ENCODE results near the gene LIX1.
"Not testable (repeated sequence)": the region's sequence is repeated elsewhere in the genome, so short reads cannot be mapped to it uniquely, and the experiment has no call there.

Gene LIX1

GRCh38 chr5:97084782-97085458 is 57.5 kb downstream of the LIX1 start:
- H3K27ac ChIP-seq (ENCODE audit: low read depth, low read length); H3K4me1 ChIP-seq (ENCODE audit: control insufficient read depth in 5 of 5, insufficient read depth in 5 of 5, low read length in 5 of 5): not testable (repeated sequence)

GRCh38 chr5:97078958-97079743 is 63.3 kb downstream of the LIX1 start:
- no peaks in the 10 kb centered on the region for H3K36me3 ChIP-seq (ENCODE audit: control insufficient read depth in 5 of 5, insufficient read depth in 5 of 5, low read length in 5 of 5)
- H3K27me3 ChIP-seq (ENCODE audit: control insufficient read depth in 5 of 5, insufficient read depth in 4 of 5, low read length in 5 of 5), result no peaks in the 10 kb centered on the region
- no peak overlapping the region for H3K27ac ChIP-seq (ENCODE audit: low read depth, low read length)
- no peaks in the 10 kb centered on the region for H3K4me1 ChIP-seq (ENCODE audit: control insufficient read depth in 5 of 5, insufficient read depth in 5 of 5, low read length in 5 of 5)
- no peak overlapping the region for H3K9ac ChIP-seq (ENCODE audit: low read length in 5 of 5)
- H3K4me3 ChIP-seq (ENCODE audit: low read depth in 1 of 5, low read length in 5 of 5), result no peak overlapping the region
- no peaks in the 10 kb centered on the region for H3K9me3 ChIP-seq (ENCODE audit: control insufficient read depth in 5 of 5, low read length in 5 of 5)

More at GRCh38 chr5:97084782-97085458, 57.5 kb downstream of the LIX1 start:
- H3K9ac ChIP-seq (ENCODE audit: low read length in 5 of 5); H3K4me3 ChIP-seq (ENCODE audit: low read depth in 1 of 5, low read length in 5 of 5); H3K9me3 ChIP-seq (ENCODE audit: control insufficient read depth in 5 of 5, low read length in 5 of 5); H3K36me3 ChIP-seq (ENCODE audit: control insufficient read depth in 5 of 5, insufficient read depth in 5 of 5, low read length in 5 of 5); H3K27me3 ChIP-seq (ENCODE audit: control insufficient read depth in 5 of 5, insufficient read depth in 4 of 5, low read length in 5 of 5): not testable (repeated sequence)

GRCh38 chr5:97077246-97077645 is 65.2 kb downstream of the LIX1 start:
- Histone ChIP-seq H3K9ac (ENCODE audit: low read length in 5 of 5) (no peak overlapping the region), H3K27me3 (ENCODE audit: control insufficient read depth in 5 of 5, insufficient read depth in 4 of 5, low read length in 5 of 5) (no peaks in the 10 kb centered on the region), H3K36me3 (ENCODE audit: control insufficient read depth in 5 of 5, insufficient read depth in 5 of 5, low read length in 5 of 5) (no peaks in the 10 kb centered on the region), H3K9me3 (ENCODE audit: control insufficient read depth in 5 of 5, low read length in 5 of 5) (no peaks in the 10 kb centered on the region), H3K4me1 (ENCODE audit: control insufficient read depth in 5 of 5, insufficient read depth in 5 of 5, low read length in 5 of 5) (no peaks in the 10 kb centered on the region), H3K27ac (ENCODE audit: low read depth, low read length) (no peak overlapping the region), H3K4me3 (ENCODE audit: low read depth in 1 of 5, low read length in 5 of 5) (no peak overlapping the region)

GRCh38 chr5:97076098-97076497 is 66.3 kb downstream of the LIX1 start:
- no peak overlapping the region for H3K27ac ChIP-seq (ENCODE audit: low read depth, low read length)
- no peak overlapping the region for H3K9ac ChIP-seq (ENCODE audit: low read length in 5 of 5)
- H3K36me3 ChIP-seq (ENCODE audit: control insufficient read depth in 5 of 5, insufficient read depth in 5 of 5, low read length in 5 of 5), result no peaks in the 10 kb centered on the region
- H3K9me3 ChIP-seq (ENCODE audit: control insufficient read depth in 5 of 5, low read length in 5 of 5), result no peaks in the 10 kb centered on the region
- no peaks in the 10 kb centered on the region for H3K4me1 ChIP-seq (ENCODE audit: control insufficient read depth in 5 of 5, insufficient read depth in 5 of 5, low read length in 5 of 5)
- H3K27me3 ChIP-seq (ENCODE audit: control insufficient read depth in 5 of 5, insufficient read depth in 4 of 5, low read length in 5 of 5), result no peaks in the 10 kb centered on the region
- H3K4me3 ChIP-seq (ENCODE audit: low read depth in 1 of 5, low read length in 5 of 5), result no peak overlapping the region

- no peak overlapping the region for H3K27ac ChIP-seq (ENCODE audit: low read depth, low read length)
- no peak overlapping the region for H3K4me3 ChIP-seq (ENCODE audit: low read depth in 1 of 5, low read length in 5 of 5)
- H3K27me3 ChIP-seq (ENCODE audit: control insufficient read depth in 5 of 5, insufficient read depth in 4 of 5, low read length in 5 of 5), result no peaks in the 10 kb centered on the region
- no peaks in the 10 kb centered on the region for H3K9me3 ChIP-seq (ENCODE audit: control insufficient read depth in 5 of 5, low read length in 5 of 5)
- no peak overlapping the region for H3K9ac ChIP-seq (ENCODE audit: low read length in 5 of 5)
- no peaks in the 10 kb centered on the region for H3K36me3 ChIP-seq (ENCODE audit: control insufficient read depth in 5 of 5, insufficient read depth in 5 of 5, low read length in 5 of 5)
- H3K4me1 ChIP-seq (ENCODE audit: control insufficient read depth in 5 of 5, insufficient read depth in 5 of 5, low read length in 5 of 5), result peaks cover 0 to 4% (median 2%) of the 10 kb centered on the region in 5 donors
These were observed 66.8 kb downstream of the LIX1 start for GRCh38 chr5:97075649-97076048.

- no peaks in the 10 kb centered on the region for H3K27me3 ChIP-seq (ENCODE audit: control insufficient read depth in 5 of 5, insufficient read depth in 4 of 5, low read length in 5 of 5)
- H3K4me1 ChIP-seq (ENCODE audit: control insufficient read depth in 5 of 5, insufficient read depth in 5 of 5, low read length in 5 of 5), result peaks cover 0 to 4% (median 2%) of the 10 kb centered on the region in 5 donors
- no peak overlapping the region for H3K4me3 ChIP-seq (ENCODE audit: low read depth in 1 of 5, low read length in 5 of 5)
- no peak overlapping the region for H3K9ac ChIP-seq (ENCODE audit: low read length in 5 of 5)
- no peaks in the 10 kb centered on the region for H3K9me3 ChIP-seq (ENCODE audit: control insufficient read depth in 5 of 5, low read length in 5 of 5)
- no peak overlapping the region for H3K27ac ChIP-seq (ENCODE audit: low read depth, low read length)
- H3K36me3 ChIP-seq (ENCODE audit: control insufficient read depth in 5 of 5, insufficient read depth in 5 of 5, low read length in 5 of 5), result no peaks in the 10 kb centered on the region
These were observed 67.4 kb downstream of the LIX1 start for GRCh38 chr5:97074859-97075489.

- no peaks in the 10 kb centered on the region for H3K36me3 ChIP-seq (ENCODE audit: control insufficient read depth in 5 of 5, insufficient read depth in 5 of 5, low read length in 5 of 5)
- no peak overlapping the region for H3K27ac ChIP-seq (ENCODE audit: low read depth, low read length)
- H3K4me3 ChIP-seq (ENCODE audit: low read depth in 1 of 5, low read length in 5 of 5), result no peak overlapping the region
- no peaks in the 10 kb centered on the region for H3K9me3 ChIP-seq (ENCODE audit: control insufficient read depth in 5 of 5, low read length in 5 of 5)
- H3K9ac ChIP-seq (ENCODE audit: low read length in 5 of 5), result no peak overlapping the region
- no peaks in the 10 kb centered on the region for H3K27me3 ChIP-seq (ENCODE audit: control insufficient read depth in 5 of 5, insufficient read depth in 4 of 5, low read length in 5 of 5)
- H3K4me1 ChIP-seq (ENCODE audit: control insufficient read depth in 5 of 5, insufficient read depth in 5 of 5, low read length in 5 of 5), result peaks cover 0 to 4% (median 2%) of the 10 kb centered on the region in 5 donors
These were observed 69.0 kb downstream of the LIX1 start for GRCh38 chr5:97073420-97073819.

- peaks cover 0 to 4% (median 2%) of the 10 kb centered on the region in 5 donors for H3K4me1 ChIP-seq (ENCODE audit: control insufficient read depth in 5 of 5, insufficient read depth in 5 of 5, low read length in 5 of 5)
- no peak overlapping the region for H3K4me3 ChIP-seq (ENCODE audit: low read depth in 1 of 5, low read length in 5 of 5)
- no peak overlapping the region for H3K9ac ChIP-seq (ENCODE audit: low read length in 5 of 5)
- H3K36me3 ChIP-seq (ENCODE audit: control insufficient read depth in 5 of 5, insufficient read depth in 5 of 5, low read length in 5 of 5), result no peaks in the 10 kb centered on the region
- no peaks in the 10 kb centered on the region for H3K9me3 ChIP-seq (ENCODE audit: control insufficient read depth in 5 of 5, low read length in 5 of 5)
- H3K27ac ChIP-seq (ENCODE audit: low read depth, low read length), result no peak overlapping the region
- H3K27me3 ChIP-seq (ENCODE audit: control insufficient read depth in 5 of 5, insufficient read depth in 4 of 5, low read length in 5 of 5), result no peaks in the 10 kb centered on the region
These were observed 69.7 kb downstream of the LIX1 start for GRCh38 chr5:97072696-97073095.

GRCh38 chr5:97071993-97072392 is 70.4 kb downstream of the LIX1 start:
- Histone ChIP-seq H3K4me3 (ENCODE audit: low read depth in 1 of 5, low read length in 5 of 5) (no peak overlapping the region), H3K27me3 (ENCODE audit: control insufficient read depth in 5 of 5, insufficient read depth in 4 of 5, low read length in 5 of 5) (no peaks in the 10 kb centered on the region), H3K9ac (ENCODE audit: low read length in 5 of 5) (no peak overlapping the region), H3K27ac (ENCODE audit: low read depth, low read length) (no peak overlapping the region), H3K36me3 (ENCODE audit: control insufficient read depth in 5 of 5, insufficient read depth in 5 of 5, low read length in 5 of 5) (no peaks in the 10 kb centered on the region), H3K4me1 (ENCODE audit: control insufficient read depth in 5 of 5, insufficient read depth in 5 of 5, low read length in 5 of 5) (peaks cover 0 to 4% (median 2%) of the 10 kb centered on the region in 5 donors), H3K9me3 (ENCODE audit: control insufficient read depth in 5 of 5, low read length in 5 of 5) (no peaks in the 10 kb centered on the region)

- H3K9ac ChIP-seq (ENCODE audit: low read length in 5 of 5), result peak overlapping the region in 1 of 5 donors; percentile 14
- H3K27ac ChIP-seq (ENCODE audit: low read depth, low read length), result peak overlapping the region; percentile 72
- peak overlapping the region in 1 of 5 donors; percentile 49 for H3K4me3 ChIP-seq (ENCODE audit: low read depth in 1 of 5, low read length in 5 of 5)
- H3K27me3 ChIP-seq (ENCODE audit: control insufficient read depth in 5 of 5, insufficient read depth in 4 of 5, low read length in 5 of 5), result no peaks in the 10 kb centered on the region
- peaks cover 0 to 4% (median 2%) of the 10 kb centered on the region in 5 donors for H3K4me1 ChIP-seq (ENCODE audit: control insufficient read depth in 5 of 5, insufficient read depth in 5 of 5, low read length in 5 of 5)
- no peaks in the 10 kb centered on the region for H3K36me3 ChIP-seq (ENCODE audit: control insufficient read depth in 5 of 5, insufficient read depth in 5 of 5, low read length in 5 of 5)
- no peaks in the 10 kb centered on the region for H3K9me3 ChIP-seq (ENCODE audit: control insufficient read depth in 5 of 5, low read length in 5 of 5)
These were observed 71.3 kb downstream of the LIX1 start for GRCh38 chr5:97071101-97071500.
